Measurements from ENCODE around the gene RSKR. TPM values are rescaled to one million over a fixed set of nuclear protein-coding genes. Genes with fewer than 3 reads are reported as not detected.

RSKR gene
- total and polyA plus RNA-seq, 8 donors = 2.2 to 6.9 (median 3.4) TPM

DNA sequence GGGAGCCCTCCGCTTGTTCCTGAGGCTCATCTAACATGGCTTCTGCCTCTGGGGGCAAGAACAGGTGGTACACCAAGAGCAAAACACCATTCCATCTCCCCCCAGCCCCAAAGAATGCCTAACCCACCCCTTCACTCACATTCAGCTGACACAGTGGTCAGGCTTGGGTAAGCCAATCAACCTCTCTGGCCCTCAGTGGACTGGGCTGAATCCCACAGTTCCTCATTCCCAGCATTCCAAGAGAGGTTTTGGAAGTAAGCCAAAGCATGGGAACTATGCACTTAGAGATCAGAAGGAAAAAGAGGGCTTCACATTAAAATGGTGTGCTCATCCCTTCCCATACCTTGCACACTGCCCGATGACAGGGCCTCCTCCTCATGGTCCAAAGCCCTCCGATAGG is 50.5 kb downstream of the RSKR start:
- 79 to 87% methylated on average over 3 of the region's 3 CpGs for WGBS, 2 donors
- FAIRE-seq = no peak
- ATAC-seq = peak; percentile 35 to 76 (median 66)

More for the DNA sequence above, 50.5 kb downstream of the RSKR start:
- Histone ChIP-seq H3K4me3 (no peak overlapping the region), H3K9me3 (no peaks in the 10 kb centered on the region), H3K27me3 (no peaks in the 10 kb centered on the region), H3K27ac (no peak overlapping the region), H3K4me1 (no peaks in the 10 kb centered on the region), H3K36me3 (peaks cover 0 to 28% (median 4%) of the 10 kb centered on the region in 3 donors)
- DNase-seq = no peak
- no peak for TF ChIP-seq CTCF (IDR thresholded peaks at IDR 0.05)
- intact Hi-C loops (cut with DNase I) = no loop called here

Other genes starting within 250 kb of the RSKR start
- not detected for gene SEBOX, start 249.0 kb downstream of the RSKR start, total RNA-seq
- not detected for gene SEBOX, start 249.0 kb downstream of the RSKR start, polyA plus RNA-seq
- gene VTN, start 243.9 kb downstream of the RSKR start, total RNA-seq = 10 to 100 TPM in 2 of 6 donors, 1 to 10 TPM in 4; 5.2 to 21.5 (median 9.5) TPM
- 10 to 100 TPM; 14.6 to 21.6 TPM for gene VTN, start 243.9 kb downstream of the RSKR start, polyA plus RNA-seq
- 10 to 100 TPM; 14.2 to 22.1 (median 17.4) TPM for gene SARM1, start 242.5 kb downstream of the RSKR start, total RNA-seq
- gene SARM1, start 242.5 kb downstream of the RSKR start, polyA plus RNA-seq = 10 to 100 TPM; 15.7 to 19.0 TPM
- 10 to 100 TPM in 1 of 6 donors, 1 to 10 TPM in 5; 6.0 to 13.8 (median 7.4) TPM for gene SLC46A1, start 208.0 kb downstream of the RSKR start, total RNA-seq
- 1 to 10 TPM; 5.8 to 7.8 TPM for gene SLC46A1, start 208.0 kb downstream of the RSKR start, polyA plus RNA-seq
- gene SLC13A2, start 140.5 kb downstream of the RSKR start, total RNA-seq = under 1 TPM in 3 of 6 donors, not detected in 3; 0.04 to 0.42 (median 0.06) TPM
- gene SLC13A2, start 140.5 kb downstream of the RSKR start, polyA plus RNA-seq = under 1 TPM in 1 of 2 donors, not detected in 1; 0.09 TPM
- gene FOXN1, start 107.8 kb downstream of the RSKR start, total RNA-seq = under 1 TPM in 2 of 6 donors, not detected in 4; 0.09 to 0.19 TPM
- under 1 TPM in 1 of 2 donors, not detected in 1; 0.02 TPM for gene FOXN1, start 107.8 kb downstream of the RSKR start, polyA plus RNA-seq
- gene UNC119, start 61.6 kb downstream of the RSKR start, total RNA-seq = 10 to 100 TPM in 4 of 6 donors, 1 to 10 TPM in 2; 9.3 to 17.9 (median 11.2) TPM
- 10 to 100 TPM; 18.1 to 31.1 TPM for gene UNC119, start 61.6 kb downstream of the RSKR start, polyA plus RNA-seq
- 10 to 100 TPM in 5 of 6 donors, 1 to 10 TPM in 1; 9.4 to 26.5 (median 15.9) TPM for gene PIGS, start 42.7 kb downstream of the RSKR start, total RNA-seq
- gene PIGS, start 42.7 kb downstream of the RSKR start, polyA plus RNA-seq = 10 to 100 TPM in 1 of 2 donors, 1 to 10 TPM in 1; 9.2 to 24.0 TPM
- 1 to 10 TPM in 5 of 6 donors, under 1 TPM in 1; 0.69 to 5.5 (median 1.8) TPM for gene ALDOC, start 37.3 kb downstream of the RSKR start, total RNA-seq
- gene ALDOC, start 37.3 kb downstream of the RSKR start, polyA plus RNA-seq = 1 to 10 TPM; 2.4 to 8.4 TPM
- gene SPAG5, start 15.2 kb downstream of the RSKR start, total RNA-seq = 1 to 10 TPM in 5 of 6 donors, under 1 TPM in 1; 0.93 to 2.7 (median 1.7) TPM
- gene SPAG5, start 15.2 kb downstream of the RSKR start, polyA plus RNA-seq = 1 to 10 TPM; 3.9 to 7.4 TPM
- gene BLTP2, start 31.0 kb upstream of the RSKR start, total RNA-seq = 10 to 100 TPM; 45.5 to 78.9 (median 55.2) TPM
- 10 to 100 TPM; 22.4 to 25.4 TPM for gene BLTP2, start 31.0 kb upstream of the RSKR start, polyA plus RNA-seq
- 10 to 100 TPM; 13.8 to 32.0 (median 18.7) TPM for gene SDF2, start 47.7 kb upstream of the RSKR start, total RNA-seq
- gene SDF2, start 47.7 kb upstream of the RSKR start, polyA plus RNA-seq = 10 to 100 TPM; 16.6 to 38.6 TPM
- 10 to 100 TPM; 21.8 to 31.3 (median 26.4) TPM for gene SUPT6H, start 48.0 kb upstream of the RSKR start, total RNA-seq
- gene SUPT6H, start 48.0 kb upstream of the RSKR start, polyA plus RNA-seq = 10 to 100 TPM; 41.5 to 49.0 TPM
- gene PROCA1, start 97.7 kb upstream of the RSKR start, total RNA-seq = 1 to 10 TPM in 1 of 6 donors, under 1 TPM in 5; 0.19 to 1.5 (median 0.33) TPM
- gene PROCA1, start 97.7 kb upstream of the RSKR start, polyA plus RNA-seq = 1 to 10 TPM; 2.0 to 3.1 TPM
- gene RAB34, start 103.7 kb upstream of the RSKR start, total RNA-seq = 10 to 100 TPM in 1 of 6 donors, 1 to 10 TPM in 4, under 1 TPM in 1; 0.94 to 10.6 (median 5.3) TPM
- 10 to 100 TPM; 11.7 to 17.7 TPM for gene RAB34, start 103.7 kb upstream of the RSKR start, polyA plus RNA-seq
- 100 to 1,000 TPM; 551 to 988 (median 835) TPM for gene RPL23A, start 105.8 kb upstream of the RSKR start, total RNA-seq
- 100 to 1,000 TPM; 305 to 640 TPM for gene RPL23A, start 105.8 kb upstream of the RSKR start, polyA plus RNA-seq
- 1 to 10 TPM; 3.7 to 6.4 (median 4.2) TPM for gene TLCD1, start 112.0 kb upstream of the RSKR start, total RNA-seq
- 10 to 100 TPM; 10.2 to 10.5 TPM for gene TLCD1, start 112.0 kb upstream of the RSKR start, polyA plus RNA-seq
- 1 to 10 TPM; 2.5 to 5.8 (median 3.8) TPM for gene NEK8, start 114.6 kb upstream of the RSKR start, total RNA-seq
- gene NEK8, start 114.6 kb upstream of the RSKR start, polyA plus RNA-seq = 1 to 10 TPM; 8.4 to 9.7 TPM
- 10 to 100 TPM; 22.6 to 48.2 (median 32.3) TPM for gene TRAF4, start 129.8 kb upstream of the RSKR start, total RNA-seq
- 10 to 100 TPM; 41.0 to 43.8 TPM for gene TRAF4, start 129.8 kb upstream of the RSKR start, polyA plus RNA-seq
- 10 to 100 TPM in 1 of 6 donors, 1 to 10 TPM in 5; 5.5 to 15.6 (median 8.9) TPM for gene FAM222B, start 228.6 kb upstream of the RSKR start, total RNA-seq
- 1 to 10 TPM; 6.6 to 7.4 TPM for gene FAM222B, start 228.6 kb upstream of the RSKR start, polyA plus RNA-seq
- gene ERAL1, start 240.8 kb upstream of the RSKR start, total RNA-seq = 10 to 100 TPM; 11.7 to 21.7 (median 15.5) TPM
- gene ERAL1, start 240.8 kb upstream of the RSKR start, polyA plus RNA-seq = 10 to 100 TPM; 33.4 to 36.8 TPM